GM12875 (cell line): ENCODE results near the gene SH2D4B.

Experiments used
- H3K4me3 ChIP-seq: one replicate; pipeline ENCODE4 v1.5.1; 2011; ENCODE audit warnings: low read depth, low read length, control low read depth
- TF ChIP-seq, protein P1 (sequence below): IDR thresholded peaks from 2 replicates; pipeline ENCODE4 v1.5.1; 2011; ENCODE audit warnings: low read depth, mild to moderate bottlenecking, control low read depth, inconsistent platforms, low read length, moderate library complexity, borderline replicate concordance; ENCODE audit not compliant: insufficient read depth

SH2D4B gene

DNA sequence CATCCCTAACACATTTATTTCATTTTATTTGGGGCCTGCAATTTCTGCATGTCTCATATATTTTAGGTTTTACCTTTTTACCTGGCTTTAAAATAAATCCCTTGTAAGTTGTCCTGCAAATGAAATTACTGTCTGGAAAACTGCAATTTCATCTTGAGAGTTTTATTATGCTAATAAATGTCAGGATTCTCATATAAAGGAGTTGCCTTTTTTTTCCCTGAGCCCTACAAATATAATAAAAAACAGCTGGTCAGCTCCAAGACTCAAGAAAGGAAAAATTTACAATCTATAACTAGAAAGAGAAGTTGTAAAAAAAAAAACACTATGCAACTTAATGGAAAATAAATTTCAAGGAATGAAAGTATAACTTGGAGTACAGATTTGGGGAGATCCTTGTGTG, 108.7 kb downstream of the SH2D4B start:
- TF ChIP-seq, protein P1, sequence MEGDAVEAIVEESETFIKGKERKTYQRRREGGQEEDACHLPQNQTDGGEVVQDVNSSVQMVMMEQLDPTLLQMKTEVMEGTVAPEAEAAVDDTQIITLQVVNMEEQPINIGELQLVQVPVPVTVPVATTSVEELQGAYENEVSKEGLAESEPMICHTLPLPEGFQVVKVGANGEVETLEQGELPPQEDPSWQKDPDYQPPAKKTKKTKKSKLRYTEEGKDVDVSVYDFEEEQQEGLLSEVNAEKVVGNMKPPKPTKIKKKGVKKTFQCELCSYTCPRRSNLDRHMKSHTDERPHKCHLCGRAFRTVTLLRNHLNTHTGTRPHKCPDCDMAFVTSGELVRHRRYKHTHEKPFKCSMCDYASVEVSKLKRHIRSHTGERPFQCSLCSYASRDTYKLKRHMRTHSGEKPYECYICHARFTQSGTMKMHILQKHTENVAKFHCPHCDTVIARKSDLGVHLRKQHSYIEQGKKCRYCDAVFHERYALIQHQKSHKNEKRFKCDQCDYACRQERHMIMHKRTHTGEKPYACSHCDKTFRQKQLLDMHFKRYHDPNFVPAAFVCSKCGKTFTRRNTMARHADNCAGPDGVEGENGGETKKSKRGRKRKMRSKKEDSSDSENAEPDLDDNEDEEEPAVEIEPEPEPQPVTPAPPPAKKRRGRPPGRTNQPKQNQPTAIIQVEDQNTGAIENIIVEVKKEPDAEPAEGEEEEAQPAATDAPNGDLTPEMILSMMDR, result no peak

DNA sequence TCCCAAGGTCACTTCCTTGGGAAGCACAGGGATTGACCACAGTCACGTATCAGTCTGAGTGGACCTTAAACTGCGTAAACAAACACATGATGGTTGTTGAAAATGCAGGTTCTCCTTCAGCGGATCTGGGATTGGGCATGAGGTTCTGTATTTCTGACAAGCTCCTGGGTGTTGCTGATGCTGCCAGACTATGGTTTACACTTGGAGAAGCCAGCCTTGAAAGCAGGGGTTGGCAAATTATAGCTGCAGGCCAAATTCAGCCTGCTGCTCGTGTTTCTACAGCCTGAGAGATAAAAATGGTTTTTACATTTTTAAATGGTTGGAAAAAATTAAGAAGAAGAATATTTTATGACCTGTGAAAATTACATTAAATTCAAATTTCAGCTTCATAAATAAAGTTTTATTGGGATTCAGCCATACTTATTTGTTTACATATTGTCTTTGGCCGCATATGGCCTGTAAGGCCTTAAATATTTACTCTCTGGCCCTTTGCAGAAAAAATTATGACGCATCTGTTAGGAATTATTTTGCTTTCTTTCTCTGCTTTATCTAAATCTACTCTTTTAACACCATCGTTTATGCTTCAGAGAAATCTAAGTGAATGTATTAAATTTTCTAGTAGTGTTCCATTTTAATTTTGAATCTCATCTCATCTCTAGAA, 109.6 kb downstream of the SH2D4B start:
- TF ChIP-seq, protein P1, result no peak
- no peak overlapping the region for H3K4me3 ChIP-seq

More for the DNA sequence above, 108.7 kb downstream of the SH2D4B start:
- H3K4me3 ChIP-seq, result no peak overlapping the region

DNA sequence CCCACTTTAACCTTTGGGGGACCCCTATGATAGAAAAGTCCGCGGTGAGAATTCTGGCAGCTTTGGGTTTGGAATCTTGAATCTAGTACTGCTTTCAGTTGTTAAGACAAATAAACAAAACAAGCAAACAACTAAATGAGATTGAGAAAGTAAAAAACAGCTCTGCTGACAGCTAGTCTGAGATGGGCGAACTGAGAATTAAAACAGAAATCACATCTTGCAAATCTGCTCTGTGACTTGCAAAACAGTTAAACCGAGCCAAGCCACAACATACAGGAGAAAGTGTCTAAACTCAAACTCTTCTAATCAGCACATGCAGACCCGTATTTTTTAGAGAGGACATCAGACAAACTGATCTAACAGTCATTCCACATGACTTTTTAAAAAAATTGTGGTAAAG, 110.4 kb downstream of the SH2D4B start:
- TF ChIP-seq, protein P1, result no peak
- H3K4me3 ChIP-seq, result no peak overlapping the region

DNA sequence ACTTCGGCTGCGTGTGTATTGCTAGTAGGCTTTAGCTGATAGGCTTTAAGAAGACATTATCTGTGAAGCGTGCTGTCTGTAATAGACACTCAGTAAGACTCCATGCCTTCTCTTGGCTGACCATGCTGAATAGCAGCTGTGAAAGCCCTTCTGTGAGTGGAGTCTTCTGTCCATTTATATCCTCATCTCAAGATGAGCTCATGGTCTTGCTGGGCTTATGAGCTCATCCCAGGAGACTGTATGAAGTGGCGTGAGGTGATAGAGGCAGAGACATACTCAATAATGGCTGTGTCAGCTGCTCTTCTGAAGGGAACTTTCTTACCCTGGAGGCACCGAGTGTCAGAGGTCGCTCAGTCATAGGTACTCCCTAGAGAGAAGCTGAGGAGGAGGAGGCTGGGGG, 111.5 kb downstream of the SH2D4B start:
- TF ChIP-seq, protein P1, result no peak
- no peak overlapping the region for H3K4me3 ChIP-seq

DNA sequence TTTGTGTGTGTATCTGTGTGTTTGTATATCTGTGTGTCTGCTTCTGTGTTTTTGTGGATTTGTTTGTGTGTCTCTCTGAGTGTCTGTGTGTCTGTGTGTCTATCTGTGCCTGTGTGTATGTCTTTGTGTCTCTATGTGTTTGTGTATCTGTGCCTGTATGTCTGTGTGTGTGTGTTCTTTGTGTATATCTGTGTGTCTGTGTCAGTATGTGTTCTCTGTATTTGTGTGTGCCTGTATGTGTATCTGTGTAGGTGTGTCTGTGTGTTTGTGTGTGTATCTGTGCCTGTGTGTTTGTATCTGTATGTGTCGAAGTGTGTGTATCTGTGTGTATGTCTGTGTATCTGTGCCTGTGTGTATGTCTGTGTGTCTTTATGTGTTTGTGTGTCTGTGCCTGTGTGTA, 118.2 kb downstream of the SH2D4B start:
- TF ChIP-seq, protein P1, result no peak
- H3K4me3 ChIP-seq, result no peak overlapping the region

DNA sequence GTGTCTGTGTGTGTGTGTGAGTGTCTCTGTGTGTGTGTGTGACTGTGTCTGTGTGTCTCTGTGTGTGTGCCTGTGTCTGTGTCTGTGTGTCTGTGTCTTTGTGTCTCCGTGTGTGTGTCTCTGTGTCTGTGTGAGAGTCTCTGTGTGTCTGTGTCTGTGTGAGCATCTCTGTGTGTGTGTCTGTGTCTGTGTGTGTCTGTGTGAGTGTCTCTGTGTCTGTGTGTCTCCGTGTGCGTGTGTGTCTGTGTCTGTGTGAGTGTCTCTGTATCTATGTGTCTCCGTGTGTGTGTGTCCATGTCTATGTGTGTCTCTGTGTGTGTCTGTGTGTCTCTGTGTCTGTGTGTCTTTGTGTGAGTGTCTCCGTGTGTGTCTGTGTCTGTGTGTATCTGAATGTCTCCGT, 120.4 kb downstream of the SH2D4B start:
- TF ChIP-seq, protein P1, result no peak
- H3K4me3 ChIP-seq, result no peak overlapping the region

DNA sequence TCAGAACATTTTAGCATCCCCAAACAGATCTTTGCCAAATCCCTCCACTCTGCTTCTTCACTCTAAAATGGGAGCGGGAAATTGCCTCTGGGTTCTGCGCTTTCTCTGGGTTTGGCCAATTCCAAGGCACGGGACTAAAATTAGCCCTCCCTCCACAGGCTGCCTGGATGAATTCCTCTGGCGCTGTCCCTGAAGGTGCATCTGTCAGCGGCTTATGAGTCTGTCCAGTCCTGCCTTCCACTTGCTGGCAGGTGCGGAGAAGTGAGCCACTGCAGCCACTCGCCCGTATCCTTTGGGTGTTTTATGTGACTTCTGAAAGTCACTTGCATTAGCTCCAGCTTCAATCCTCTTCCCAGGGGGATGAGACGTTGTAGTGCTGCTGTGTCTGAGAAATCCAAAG, 121.6 kb downstream of the SH2D4B start:
- TF ChIP-seq, protein P1, result no peak
- H3K4me3 ChIP-seq, result no peak overlapping the region
